ENCODE results near the gene SNUPN.

DNA sequence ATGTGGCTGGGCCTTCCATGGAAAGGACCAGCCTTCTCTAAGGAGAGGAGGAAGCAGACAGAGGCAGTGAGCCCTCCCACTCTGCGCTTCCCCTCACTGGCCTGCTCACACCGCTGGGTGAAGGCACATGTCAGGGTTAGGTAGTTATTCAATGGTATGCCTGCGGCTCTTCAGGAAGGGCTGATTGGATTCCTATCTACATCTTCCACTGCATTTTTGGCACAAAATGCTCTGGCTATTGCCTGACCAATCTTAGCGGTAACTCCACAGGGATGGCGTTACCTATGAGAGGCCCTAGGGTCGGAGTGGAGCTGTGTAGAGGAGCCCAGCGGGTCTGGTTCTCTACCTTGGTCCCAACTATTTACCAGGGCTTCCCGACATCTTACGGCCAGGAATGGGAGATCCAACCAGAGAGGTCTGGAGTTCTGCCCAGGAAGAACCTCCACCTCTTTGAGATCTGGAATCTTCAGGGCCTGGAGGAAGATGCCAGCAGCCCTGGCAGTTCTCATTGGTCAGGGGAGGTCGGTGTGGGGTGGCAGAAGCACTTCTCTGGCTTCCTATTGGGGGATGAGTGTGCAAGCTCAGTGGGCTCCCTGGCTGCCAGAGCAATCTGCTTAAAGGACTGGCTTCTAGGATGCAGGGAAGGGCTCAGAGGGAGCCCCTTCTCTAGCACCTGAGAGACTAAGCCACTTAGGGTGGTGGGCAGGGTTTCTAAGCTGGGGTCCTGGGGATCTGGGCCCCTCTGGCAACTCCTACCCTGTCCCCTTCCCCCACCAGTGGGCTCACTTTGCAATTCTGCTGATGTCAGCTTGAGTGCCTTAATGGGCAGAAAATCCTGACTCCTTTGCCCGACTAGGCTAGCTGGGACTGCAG is 46.4 kb upstream of the SNUPN start:
- no peak for TF ChIP-seq POLR2A (IDR thresholded peaks at IDR 0.05)
- TF ChIP-seq, protein P1, sequence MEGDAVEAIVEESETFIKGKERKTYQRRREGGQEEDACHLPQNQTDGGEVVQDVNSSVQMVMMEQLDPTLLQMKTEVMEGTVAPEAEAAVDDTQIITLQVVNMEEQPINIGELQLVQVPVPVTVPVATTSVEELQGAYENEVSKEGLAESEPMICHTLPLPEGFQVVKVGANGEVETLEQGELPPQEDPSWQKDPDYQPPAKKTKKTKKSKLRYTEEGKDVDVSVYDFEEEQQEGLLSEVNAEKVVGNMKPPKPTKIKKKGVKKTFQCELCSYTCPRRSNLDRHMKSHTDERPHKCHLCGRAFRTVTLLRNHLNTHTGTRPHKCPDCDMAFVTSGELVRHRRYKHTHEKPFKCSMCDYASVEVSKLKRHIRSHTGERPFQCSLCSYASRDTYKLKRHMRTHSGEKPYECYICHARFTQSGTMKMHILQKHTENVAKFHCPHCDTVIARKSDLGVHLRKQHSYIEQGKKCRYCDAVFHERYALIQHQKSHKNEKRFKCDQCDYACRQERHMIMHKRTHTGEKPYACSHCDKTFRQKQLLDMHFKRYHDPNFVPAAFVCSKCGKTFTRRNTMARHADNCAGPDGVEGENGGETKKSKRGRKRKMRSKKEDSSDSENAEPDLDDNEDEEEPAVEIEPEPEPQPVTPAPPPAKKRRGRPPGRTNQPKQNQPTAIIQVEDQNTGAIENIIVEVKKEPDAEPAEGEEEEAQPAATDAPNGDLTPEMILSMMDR (IDR thresholded peaks at IDR 0.05 in 4 of 5, conservative IDR thresholded peaks at IDR 0.05 in 1 of 5), result no peak

Measured in gastrocnemius medialis (tissue), 4 donors.